COLO668 (cell line): ENCODE data around the gene PTPN20.

Experiments
- DNase-seq: peaks from one replicate; lab custom pipeline; 2025; ENCODE audit not compliant: unreplicated experiment; lab: John Stamatoyannopoulos, UW

Gene PTPN20

GRCh38 chr10:47020471-47020870 is 109.2 kb downstream of the PTPN20 start:
- no peak for DNase-seq

GRCh38 chr10:47021850-47022249 is 110.6 kb downstream of the PTPN20 start:
- DNase-seq: no peak

GRCh38 chr10:47022311-47023131 is 111.3 kb downstream of the PTPN20 start:
- DNase-seq: no peak

GRCh38 chr10:47023237-47024045 is 112.2 kb downstream of the PTPN20 start:
- no peak for DNase-seq

GRCh38 chr10:47024046-47024322 is 112.8 kb downstream of the PTPN20 start:
- DNase-seq: no peak

- peak; percentile 38 for DNase-seq
These were observed 113.4 kb downstream of the PTPN20 start for GRCh38 chr10:47024399-47025252.

- no peak for DNase-seq
These were observed 114.0 kb downstream of the PTPN20 start for GRCh38 chr10:47025253-47025539.

GRCh38 chr10:47025540-47026300 is 114.5 kb downstream of the PTPN20 start:
- no peak for DNase-seq

GRCh38 chr10:47026301-47027107 is 115.3 kb downstream of the PTPN20 start:
- no peak for DNase-seq

- no peak for DNase-seq
These were observed 116.0 kb downstream of the PTPN20 start for GRCh38 chr10:47027108-47027783.

- DNase-seq: no peak
These were observed 116.6 kb downstream of the PTPN20 start for GRCh38 chr10:47027784-47028260.

- DNase-seq: no peak
These were observed 117.2 kb downstream of the PTPN20 start for GRCh38 chr10:47028466-47028865.

- no peak for DNase-seq
These were observed 118.2 kb downstream of the PTPN20 start for GRCh38 chr10:47029181-47030009.

- no peak for DNase-seq
These were observed 119.0 kb downstream of the PTPN20 start for GRCh38 chr10:47030191-47030703.

- DNase-seq: no peak
These were observed 120.1 kb downstream of the PTPN20 start for GRCh38 chr10:47031211-47031900.

GRCh38 chr10:47031901-47032465 is 120.8 kb downstream of the PTPN20 start:
- no peak for DNase-seq

- no peak for DNase-seq
These were observed 121.9 kb downstream of the PTPN20 start for GRCh38 chr10:47033081-47033480.
